Chondrocyte (in vitro differentiated cells): ENCODE measurements around the gene PTTG1. TPM values are rescaled to one million over a fixed set of nuclear protein-coding genes. Genes with fewer than 3 reads are reported as not detected.

Experiments used
- DNase-seq: peaks from one replicate; pipeline ENCODE4 v3.0.0; 2021; ENCODE audit warnings: mixed read lengths, low spot score
- H3K27ac Mint-ChIP-seq: one replicate; pipeline ENCODE4 v1.8.0; 2021; ENCODE audit warnings: mild to moderate bottlenecking, moderate library complexity, mixed read lengths; ENCODE audit not compliant: unreplicated experiment
- H3K27me3 Mint-ChIP-seq: 2 replicates; pipeline ENCODE4 v1.8.0; 2021; ENCODE audit warnings: low read depth, mixed read lengths
- H3K36me3 Mint-ChIP-seq: 2 replicates; pipeline ENCODE4 v1.8.0; 2021; ENCODE audit warnings: low read depth, mixed read lengths
- H3K4me1 Mint-ChIP-seq: 2 replicates; pipeline ENCODE4 v1.8.0; 2021; ENCODE audit warnings: low read depth, mild to moderate bottlenecking, mixed read lengths
- H3K4me3 Mint-ChIP-seq: one replicate; pipeline ENCODE4 v1.8.0; 2021; ENCODE audit warnings: mild to moderate bottlenecking, moderate library complexity, mixed read lengths; ENCODE audit not compliant: unreplicated experiment
- H3K9me3 Mint-ChIP-seq: 2 replicates; pipeline ENCODE4 v1.8.0; 2021; ENCODE audit warnings: low read depth, mixed read lengths
- total RNA-seq: library from RNA; stranded (reverse); gene quantifications from 3 replicates; pipeline ENCODE4 v1.2.1, GENCODE V29; 2021
- TF ChIP-seq, protein P1 (sequence below): fragments of 200-600 bp; sonication (generic); IDR thresholded peaks from 2 replicates; pipeline ENCODE4 v1.5.0; 2021; ENCODE audit warnings: antibody characterized with exemption, mild to moderate bottlenecking, moderate library complexity

Gene PTTG1
- total RNA-seq, 1 donor from 2014 or later, result 15.5 TPM

DNA sequence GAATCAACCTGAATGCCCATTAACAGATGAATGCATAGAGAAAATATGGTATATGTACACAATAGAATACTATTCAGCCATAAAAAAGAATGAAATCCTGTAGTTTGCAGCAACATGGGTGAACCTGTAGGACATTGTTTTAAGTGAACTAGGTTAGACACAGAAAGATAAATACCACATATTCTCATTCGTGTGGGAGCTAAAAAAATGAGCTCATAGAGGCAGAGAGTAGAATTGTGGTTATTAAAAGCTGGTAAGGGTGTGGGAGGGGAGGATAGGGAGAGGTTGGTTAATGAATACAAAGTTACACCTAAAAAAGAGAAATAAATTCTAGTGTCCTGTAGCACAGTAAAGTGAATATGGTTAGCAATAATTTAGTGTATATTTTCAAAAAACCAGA lies 23.5 kb downstream of the PTTG1 start:
- no peak overlapping the region for H3K4me3 Mint-ChIP-seq
- no peaks in the 10 kb centered on the region for H3K9me3 Mint-ChIP-seq
- no peak overlapping the region for H3K27ac Mint-ChIP-seq
- H3K36me3 Mint-ChIP-seq, result peaks cover 5% of the 10 kb centered on the region
- TF ChIP-seq, protein P1, sequence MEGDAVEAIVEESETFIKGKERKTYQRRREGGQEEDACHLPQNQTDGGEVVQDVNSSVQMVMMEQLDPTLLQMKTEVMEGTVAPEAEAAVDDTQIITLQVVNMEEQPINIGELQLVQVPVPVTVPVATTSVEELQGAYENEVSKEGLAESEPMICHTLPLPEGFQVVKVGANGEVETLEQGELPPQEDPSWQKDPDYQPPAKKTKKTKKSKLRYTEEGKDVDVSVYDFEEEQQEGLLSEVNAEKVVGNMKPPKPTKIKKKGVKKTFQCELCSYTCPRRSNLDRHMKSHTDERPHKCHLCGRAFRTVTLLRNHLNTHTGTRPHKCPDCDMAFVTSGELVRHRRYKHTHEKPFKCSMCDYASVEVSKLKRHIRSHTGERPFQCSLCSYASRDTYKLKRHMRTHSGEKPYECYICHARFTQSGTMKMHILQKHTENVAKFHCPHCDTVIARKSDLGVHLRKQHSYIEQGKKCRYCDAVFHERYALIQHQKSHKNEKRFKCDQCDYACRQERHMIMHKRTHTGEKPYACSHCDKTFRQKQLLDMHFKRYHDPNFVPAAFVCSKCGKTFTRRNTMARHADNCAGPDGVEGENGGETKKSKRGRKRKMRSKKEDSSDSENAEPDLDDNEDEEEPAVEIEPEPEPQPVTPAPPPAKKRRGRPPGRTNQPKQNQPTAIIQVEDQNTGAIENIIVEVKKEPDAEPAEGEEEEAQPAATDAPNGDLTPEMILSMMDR, result no peak
- no peak for DNase-seq
- H3K27me3 Mint-ChIP-seq, result peaks cover 38% of the 10 kb centered on the region
- no peaks in the 10 kb centered on the region for H3K4me1 Mint-ChIP-seq

DNA sequence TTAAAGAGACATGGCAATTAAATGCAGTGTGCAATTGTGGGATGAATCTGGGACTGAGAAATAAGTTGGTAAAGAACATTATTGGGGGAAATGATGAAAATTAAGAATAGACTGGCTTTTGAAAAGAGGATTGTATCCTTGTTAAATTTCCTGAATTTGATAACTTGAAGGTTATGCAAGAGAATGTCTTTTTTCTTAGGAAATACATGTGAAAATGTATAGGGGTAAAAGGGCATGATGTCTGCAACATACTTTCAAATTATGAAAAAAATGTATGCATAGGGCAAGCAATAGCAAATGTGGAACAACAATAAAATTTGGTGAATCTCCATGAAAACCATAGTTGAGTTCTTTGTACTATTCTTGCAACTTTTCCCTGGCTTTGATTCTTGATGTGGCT lies 24.1 kb downstream of the PTTG1 start:
- Mint-ChIP-seq H3K27me3 (peaks cover 40% of the 10 kb centered on the region), H3K4me3 (no peak overlapping the region), H3K36me3 (peaks cover 5% of the 10 kb centered on the region), H3K4me1 (no peaks in the 10 kb centered on the region), H3K9me3 (no peaks in the 10 kb centered on the region), H3K27ac (no peak overlapping the region)
- no peak for DNase-seq
- TF ChIP-seq, protein P1, result no peak

DNA sequence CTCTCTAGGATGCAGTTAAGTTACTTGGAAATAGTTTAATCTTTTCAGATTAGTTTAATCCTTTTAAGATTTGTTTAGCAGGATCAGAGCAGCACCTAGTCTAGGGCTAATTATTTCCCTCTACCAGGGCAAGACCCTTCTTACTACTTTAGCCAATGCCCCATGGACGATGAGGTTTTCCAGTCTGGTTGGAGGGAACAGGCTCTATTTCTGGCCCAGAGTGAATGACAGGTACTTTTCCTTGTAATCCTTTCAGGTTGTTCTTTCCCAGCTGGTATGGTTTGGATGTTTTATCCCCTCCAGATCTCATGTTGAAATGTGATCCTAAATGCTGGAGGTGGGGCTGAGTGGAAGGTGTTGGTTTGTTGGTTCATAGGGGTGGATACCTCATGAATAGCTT lies 27.2 kb downstream of the PTTG1 start:
- H3K4me1 Mint-ChIP-seq, result no peaks in the 10 kb centered on the region
- no peaks in the 10 kb centered on the region for H3K9me3 Mint-ChIP-seq
- H3K36me3 Mint-ChIP-seq, result peaks cover 5% of the 10 kb centered on the region
- H3K27me3 Mint-ChIP-seq, result peaks cover 45% of the 10 kb centered on the region
- H3K27ac Mint-ChIP-seq, result no peak overlapping the region
- DNase-seq, result no peak
- TF ChIP-seq, protein P1, result no peak
- no peak overlapping the region for H3K4me3 Mint-ChIP-seq

DNA sequence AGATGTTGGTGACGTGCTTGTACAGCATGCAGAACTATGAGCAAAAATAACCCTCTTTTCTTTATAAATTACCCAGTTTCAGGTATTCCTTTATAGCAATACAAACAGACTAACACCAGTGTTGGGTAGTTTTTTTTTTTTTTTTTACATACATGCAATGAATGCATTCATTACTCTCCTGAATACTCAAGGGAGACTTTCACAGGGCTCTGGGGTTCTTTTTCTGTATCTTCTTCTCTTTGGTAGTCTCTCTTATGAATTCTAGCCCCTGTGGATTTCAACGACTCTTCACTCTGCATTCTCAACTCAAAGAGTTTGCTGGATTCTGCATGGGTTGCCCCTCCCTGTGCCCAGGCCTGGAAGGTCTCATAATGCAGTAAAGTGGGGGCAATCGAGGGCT lies 27.8 kb downstream of the PTTG1 start:
- TF ChIP-seq, protein P1, result no peak
- H3K36me3 Mint-ChIP-seq, result peaks cover 5% of the 10 kb centered on the region
- no peak overlapping the region for H3K4me3 Mint-ChIP-seq
- H3K27ac Mint-ChIP-seq, result no peak overlapping the region
- H3K27me3 Mint-ChIP-seq, result peaks cover 46% of the 10 kb centered on the region
- no peaks in the 10 kb centered on the region for H3K4me1 Mint-ChIP-seq
- no peaks in the 10 kb centered on the region for H3K9me3 Mint-ChIP-seq
- no peak for DNase-seq

DNA sequence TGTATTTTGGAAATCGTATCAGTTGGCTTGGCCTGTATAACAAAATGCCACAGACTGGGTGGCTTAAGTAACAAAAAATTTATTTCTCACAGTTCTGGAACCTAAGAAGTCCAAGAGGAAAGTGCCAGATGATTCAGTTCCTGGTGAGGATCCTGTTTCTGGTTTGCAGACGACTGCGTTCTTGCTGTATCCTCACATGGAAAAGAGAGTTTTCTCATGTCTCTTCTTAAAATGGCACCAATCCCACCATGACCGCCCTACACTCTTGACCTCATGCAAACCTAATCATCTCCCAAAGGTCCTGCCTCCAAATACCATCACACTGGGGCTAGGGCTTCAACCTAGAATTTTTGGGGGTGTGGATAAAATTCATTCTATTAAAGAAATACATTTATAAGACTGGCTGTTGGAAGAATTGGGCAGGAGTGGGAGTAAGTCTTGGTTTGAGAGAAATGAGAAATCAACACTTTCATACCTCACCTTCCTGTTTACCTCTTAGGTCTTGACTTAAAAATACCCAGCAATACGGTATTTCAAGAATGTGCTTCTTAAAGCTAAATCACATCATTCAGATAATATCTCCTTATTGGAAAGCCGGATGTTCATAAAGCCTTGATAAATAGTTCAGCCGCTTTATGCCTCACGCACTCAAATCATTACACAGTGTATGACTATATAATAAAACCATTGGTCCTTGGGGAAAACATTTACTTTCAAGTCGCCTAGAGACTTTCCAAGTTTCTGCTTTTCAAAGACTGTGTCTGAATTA lies 28.7 kb downstream of the PTTG1 start:
- no peak for DNase-seq
- H3K27ac Mint-ChIP-seq, result no peak overlapping the region
- H3K9me3 Mint-ChIP-seq, result no peaks in the 10 kb centered on the region
- no peak overlapping the region for H3K4me3 Mint-ChIP-seq
- peaks cover 41% of the 10 kb centered on the region for H3K27me3 Mint-ChIP-seq
- TF ChIP-seq, protein P1, result no peak
- H3K4me1 Mint-ChIP-seq, result no peaks in the 10 kb centered on the region
- H3K36me3 Mint-ChIP-seq, result peaks cover 5% of the 10 kb centered on the region
